Hair follicular keratinocyte (primary cell): Measurements from ENCODE around the gene EIF3CL. TPM values are rescaled to one million over a fixed set of nuclear protein-coding genes. Genes with fewer than 3 reads are reported as not detected.

Experiments used
- total RNA-seq: library from RNA; depleted of rRNA; stranded (reverse); fragments of >200 nt; gene quantifications from 2 replicates; pipeline ENCODE4 v1.2.3, GENCODE V29; 2015

The EIF3CL gene, protein sequence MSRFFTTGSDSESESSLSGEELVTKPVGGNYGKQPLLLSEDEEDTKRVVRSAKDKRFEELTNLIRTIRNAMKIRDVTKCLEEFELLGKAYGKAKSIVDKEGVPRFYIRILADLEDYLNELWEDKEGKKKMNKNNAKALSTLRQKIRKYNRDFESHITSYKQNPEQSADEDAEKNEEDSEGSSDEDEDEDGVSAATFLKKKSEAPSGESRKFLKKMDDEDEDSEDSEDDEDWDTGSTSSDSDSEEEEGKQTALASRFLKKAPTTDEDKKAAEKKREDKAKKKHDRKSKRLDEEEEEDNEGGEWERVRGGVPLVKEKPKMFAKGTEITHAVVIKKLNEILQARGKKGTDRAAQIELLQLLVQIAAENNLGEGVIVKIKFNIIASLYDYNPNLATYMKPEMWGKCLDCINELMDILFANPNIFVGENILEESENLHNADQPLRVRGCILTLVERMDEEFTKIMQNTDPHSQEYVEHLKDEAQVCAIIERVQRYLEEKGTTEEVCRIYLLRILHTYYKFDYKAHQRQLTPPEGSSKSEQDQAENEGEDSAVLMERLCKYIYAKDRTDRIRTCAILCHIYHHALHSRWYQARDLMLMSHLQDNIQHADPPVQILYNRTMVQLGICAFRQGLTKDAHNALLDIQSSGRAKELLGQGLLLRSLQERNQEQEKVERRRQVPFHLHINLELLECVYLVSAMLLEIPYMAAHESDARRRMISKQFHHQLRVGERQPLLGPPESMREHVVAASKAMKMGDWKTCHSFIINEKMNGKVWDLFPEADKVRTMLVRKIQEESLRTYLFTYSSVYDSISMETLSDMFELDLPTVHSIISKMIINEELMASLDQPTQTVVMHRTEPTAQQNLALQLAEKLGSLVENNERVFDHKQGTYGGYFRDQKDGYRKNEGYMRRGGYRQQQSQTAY
- total RNA-seq: 107 and 134 TPM in 2 replicates

DNA sequence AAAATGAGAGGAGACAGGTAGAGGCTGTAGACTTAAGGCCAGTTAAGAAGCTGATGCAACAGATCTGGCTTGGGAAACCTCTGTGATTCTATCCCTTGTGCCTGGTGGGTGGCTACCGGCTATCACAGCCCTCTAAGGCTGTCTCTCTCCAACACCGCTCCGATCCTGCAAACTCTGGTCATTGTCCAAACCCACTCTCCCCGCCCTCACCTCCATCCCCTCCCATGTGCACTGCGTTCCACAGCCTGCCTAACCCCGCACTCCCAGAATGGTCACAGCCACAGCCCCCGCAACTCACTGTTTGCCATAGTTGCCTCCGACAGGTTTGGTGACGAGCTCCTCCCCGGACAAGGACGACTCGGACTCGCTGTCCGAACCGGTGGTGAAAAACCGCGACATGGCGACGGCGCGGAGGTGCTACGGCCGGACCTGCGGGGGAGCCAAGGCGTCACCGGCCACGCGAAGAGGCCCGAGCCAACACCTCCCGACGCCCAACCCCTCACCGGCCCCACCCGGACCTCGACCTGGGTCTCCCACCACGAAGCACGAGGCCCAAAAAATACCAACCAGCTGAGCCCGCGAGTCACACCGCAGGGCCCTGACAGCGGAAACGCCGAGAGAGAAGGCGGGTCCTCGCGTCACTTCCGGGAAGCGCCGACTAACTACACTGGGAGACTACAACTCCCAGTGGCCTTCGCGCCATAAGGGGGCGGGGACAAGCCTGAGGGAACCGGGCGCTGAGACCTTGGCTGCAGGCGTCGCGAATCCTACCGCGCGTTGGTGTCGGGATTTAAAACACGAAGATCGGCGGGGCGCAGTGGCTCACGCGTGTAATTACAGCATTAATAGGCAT, at the start of gene EIF3CL:
Gene EIF3CL (minus strand): TSS at position 622 of the 853 bp plus-strand sequence. CDS start 223 bp downstream, at position 399.

DNA sequence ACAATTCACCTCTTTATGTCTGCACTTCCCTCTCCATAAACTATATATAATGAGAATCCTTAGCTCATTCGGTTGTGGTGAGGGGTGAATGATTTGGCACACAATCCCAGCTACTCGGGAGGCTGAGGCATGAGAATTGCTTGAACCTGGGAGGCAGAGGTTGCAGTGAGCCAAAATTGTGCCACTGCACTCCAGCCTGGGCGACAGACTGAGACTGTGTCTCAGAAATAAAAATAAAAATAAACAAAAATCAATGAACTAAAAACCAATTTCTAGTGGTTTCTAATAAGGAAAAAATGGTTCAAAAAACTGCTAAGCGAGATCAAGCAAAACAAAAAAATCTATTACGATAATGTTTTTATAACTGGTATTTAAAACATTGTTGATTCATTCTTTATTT, 40.2 kb downstream of the EIF3CL start, which contains the start of gene NPIPB6:
Gene NPIPB6 (minus strand): TSS at position 101 of the 400 bp plus-strand sequence. CDS start 686 bp downstream, outside the sequence.

Other genes starting within 250 kb of the EIF3CL start
- gene XPO6, start 191.9 kb downstream of the EIF3CL start, total RNA-seq: 62.3 and 93.1 TPM in 2 replicates
- gene SBK1, start 111.3 kb downstream of the EIF3CL start, total RNA-seq: 0.08 TPM in 1 of 2 replicates, not detected in the other
- gene NPIPB6, start 40.3 kb downstream of the EIF3CL start, total RNA-seq: 0.04 and 0.47 TPM in 2 replicates
- not detected in 2 replicates for gene NPIPB7, start 68.5 kb upstream of the EIF3CL start, total RNA-seq
- gene CLN3, start 88.2 kb upstream of the EIF3CL start, total RNA-seq: 4.5 and 9.3 TPM in 2 replicates
- 0.04 TPM in 1 of 2 replicates, not detected in the other for gene APOBR, start 90.8 kb upstream of the EIF3CL start, total RNA-seq
- gene IL27, start 103.0 kb upstream of the EIF3CL start, total RNA-seq: not detected in 2 replicates
- gene NUPR1, start 135.1 kb upstream of the EIF3CL start, total RNA-seq: 20.5 and 35.1 TPM in 2 replicates
- gene SGF29, start 150.1 kb upstream of the EIF3CL start, total RNA-seq: 14.3 and 17.2 TPM in 2 replicates
- gene SULT1A2, start 193.2 kb upstream of the EIF3CL start, total RNA-seq: 0.23 TPM in 1 of 2 replicates, not detected in the other
- 5.2 and 7.3 TPM in 2 replicates for gene SULT1A1, start 206.2 kb upstream of the EIF3CL start, total RNA-seq
- 0.11 TPM in 1 of 2 replicates, not detected in the other for gene NPIPB8, start 234.2 kb upstream of the EIF3CL start, total RNA-seq